ENCODE data around the gene CCDC39.
"Not testable (repeated sequence)": the region's sequence is repeated elsewhere in the genome, so short reads cannot be mapped to it uniquely, and the experiment has no call there.

The CCDC39 gene

GRCh38 chr3:180619723-180620122 lies 59.6 kb downstream of the CCDC39 start:
- DNase-seq: no peak

- DNase-seq: not testable (repeated sequence)
Measured at GRCh38 chr3:180618563-180618962, 60.7 kb downstream of the CCDC39 start.

- DNase-seq: no peak
Measured at GRCh38 chr3:180617049-180617448, 62.2 kb downstream of the CCDC39 start.

- DNase-seq: no peak
Measured at GRCh38 chr3:180615954-180616353, 63.3 kb downstream of the CCDC39 start.

- DNase-seq: no peak
Measured at GRCh38 chr3:180612364-180612763, 66.9 kb downstream of the CCDC39 start.

GRCh38 chr3:180611006-180611405 lies 68.3 kb downstream of the CCDC39 start:
- no peak for DNase-seq

GRCh38 chr3:180601688-180602666 lies 77.3 kb downstream of the CCDC39 start, which contains the start of gene TTC14:
Gene TTC14 (plus strand): TSS chr3:180602163. CDS start chr3:180602262, 99 bp downstream.
- DNase-seq: peak; percentile 83

GRCh38 chr3:180600473-180600872 lies 78.8 kb downstream of the CCDC39 start:
- no peak for DNase-seq

GRCh38 chr3:180595559-180595935 lies 83.7 kb downstream of the CCDC39 start:
- no peak for DNase-seq

- no peak for DNase-seq
Measured at GRCh38 chr3:180594631-180595558, 84.4 kb downstream of the CCDC39 start.

- DNase-seq: not testable (repeated sequence)
Measured at GRCh38 chr3:180593631-180594030, 85.7 kb downstream of the CCDC39 start.

- no peak for DNase-seq
Measured at GRCh38 chr3:180590396-180590795, 88.9 kb downstream of the CCDC39 start.

- no peak for DNase-seq
Measured at GRCh38 chr3:180580934-180581333, 98.4 kb downstream of the CCDC39 start.

- DNase-seq: no peak
Measured at GRCh38 chr3:180575571-180575970, 103.7 kb downstream of the CCDC39 start.

GRCh38 chr3:180571831-180572598 lies 107.3 kb downstream of the CCDC39 start:
- DNase-seq: no peak

- DNase-seq: no peak
Measured at GRCh38 chr3:180570238-180570637, 109.1 kb downstream of the CCDC39 start.

GRCh38 chr3:180564676-180565075 lies 114.6 kb downstream of the CCDC39 start:
- DNase-seq: no peak
